AG08396 (cell line): ENCODE data around the gene TSHZ1.

Experiments
- DNase-seq: peaks from one replicate; pipeline ENCODE4 v3.0.0; 2012; ENCODE audit warnings: low spot score, mixed read lengths

The TSHZ1 gene

GRCh38 chr18:75222407-75222806, 11.8 kb downstream of the TSHZ1 start:
- DNase-seq: no peak

GRCh38 chr18:75223687-75224347, 13.2 kb downstream of the TSHZ1 start:
- no peak for DNase-seq

GRCh38 chr18:75226286-75226955, 15.8 kb downstream of the TSHZ1 start:
- no peak for DNase-seq

GRCh38 chr18:75226956-75227316, 16.3 kb downstream of the TSHZ1 start:
- DNase-seq: no peak

- no peak for DNase-seq
Observed at GRCh38 chr18:75227535-75228296, 17.1 kb downstream of the TSHZ1 start.

GRCh38 chr18:75228967-75229366, 18.4 kb downstream of the TSHZ1 start:
- DNase-seq: no peak

- no peak for DNase-seq
Observed at GRCh38 chr18:75229437-75229836, 18.8 kb downstream of the TSHZ1 start.

GRCh38 chr18:75230163-75231052, 19.8 kb downstream of the TSHZ1 start:
- DNase-seq: no peak

- no peak for DNase-seq
Observed at GRCh38 chr18:75231053-75231406, 20.4 kb downstream of the TSHZ1 start.

GRCh38 chr18:75234901-75235300, 24.3 kb downstream of the TSHZ1 start:
- no peak for DNase-seq

- no peak for DNase-seq
Observed at GRCh38 chr18:75235896-75236295, 25.3 kb downstream of the TSHZ1 start.

GRCh38 chr18:75238100-75238499, 27.5 kb downstream of the TSHZ1 start:
- no peak for DNase-seq

GRCh38 chr18:75238786-75239185, 28.2 kb downstream of the TSHZ1 start:
- no peak for DNase-seq

GRCh38 chr18:75240433-75240832, 29.8 kb downstream of the TSHZ1 start:
- no peak for DNase-seq

GRCh38 chr18:75241705-75242104, 31.1 kb downstream of the TSHZ1 start:
- no peak for DNase-seq

- DNase-seq: no peak
Observed at GRCh38 chr18:75244351-75245313, 34.0 kb downstream of the TSHZ1 start.

GRCh38 chr18:75246721-75247610, 36.4 kb downstream of the TSHZ1 start:
- no peak for DNase-seq

- peak; percentile 51 for DNase-seq
Observed at GRCh38 chr18:75247611-75248421, 37.2 kb downstream of the TSHZ1 start.
